Stimulated activated CD4-positive, alpha-beta T cell treated with anti-CD3 and anti-CD28 coated beads, TNF-alpha, amount 100 ng/mL, for 1 hour (primary cell): Measurements from ENCODE around the gene EFNA5.

Experiments used
- DNase-seq, 3 donors: peaks; one replicate each; pipeline ENCODE4 v3.0.0-alpha.2; 2020; ENCODE audit warnings: low read depth in 3 of 3, low spot score in 1 of 3

The EFNA5 gene

GRCh38 chr5:107646418-107646817 lies 24.3 kb downstream of the EFNA5 start:
- no peak for DNase-seq

- DNase-seq, result no peak
Measured at GRCh38 chr5:107640568-107640967, 30.2 kb downstream of the EFNA5 start.

- no peak for DNase-seq
Measured at GRCh38 chr5:107639990-107640389, 30.7 kb downstream of the EFNA5 start.

- DNase-seq, result no peak
Measured at GRCh38 chr5:107636555-107636954, 34.2 kb downstream of the EFNA5 start.

DNA sequence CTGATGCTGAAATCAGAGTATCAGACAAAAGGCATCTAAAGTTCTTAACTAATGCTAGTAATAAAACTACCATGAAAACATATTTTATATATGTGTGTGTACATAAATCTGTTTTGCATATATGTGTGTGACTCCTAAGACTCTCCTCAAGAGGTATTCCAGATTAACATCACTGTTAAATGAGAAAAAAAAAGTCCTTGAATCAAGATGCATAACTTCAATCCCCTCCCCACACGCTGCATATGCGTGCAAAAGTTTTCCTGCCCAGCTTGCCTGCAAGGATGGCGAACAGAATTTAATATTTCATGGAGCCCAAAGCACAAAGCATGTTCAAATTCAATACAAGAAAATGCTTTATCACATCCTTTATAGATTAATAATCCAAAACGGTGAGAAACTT lies 34.7 kb downstream of the EFNA5 start:
- no peak for DNase-seq

- no peak for DNase-seq
Measured at GRCh38 chr5:107634981-107635848, 35.5 kb downstream of the EFNA5 start.

GRCh38 chr5:107633171-107633901 lies 37.4 kb downstream of the EFNA5 start:
- DNase-seq, result no peak

DNA sequence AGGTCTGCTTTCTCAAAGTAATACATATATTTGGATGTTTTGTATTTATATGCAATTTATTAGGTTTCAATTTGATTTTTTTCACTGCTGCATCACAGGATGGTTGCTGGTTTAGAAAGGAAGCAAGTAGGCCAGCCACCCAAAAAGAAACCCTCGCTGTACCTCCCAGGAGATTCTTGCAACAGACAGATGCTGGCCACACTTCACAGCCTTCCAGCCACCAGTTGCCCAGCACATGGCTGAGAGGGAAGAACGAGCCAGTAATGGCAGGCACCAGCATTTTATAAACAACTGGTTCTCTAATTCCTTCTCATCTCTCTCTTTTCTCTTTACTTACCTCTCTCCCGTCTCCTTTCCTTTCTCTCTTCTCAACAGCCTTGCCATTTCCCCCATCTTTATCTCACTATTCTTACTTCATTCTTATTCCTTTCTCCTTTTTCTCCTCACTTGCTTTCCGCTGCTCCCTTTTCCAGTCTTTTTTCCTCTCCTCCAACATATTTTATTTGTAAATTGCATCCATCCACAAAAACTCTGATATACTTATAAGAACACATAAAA lies 38.9 kb downstream of the EFNA5 start:
- DNase-seq, result no peak

- DNase-seq, result no peak
Measured at GRCh38 chr5:107630184-107630583, 40.6 kb downstream of the EFNA5 start.

GRCh38 chr5:107624235-107624634 lies 46.5 kb downstream of the EFNA5 start:
- no peak for DNase-seq

DNA sequence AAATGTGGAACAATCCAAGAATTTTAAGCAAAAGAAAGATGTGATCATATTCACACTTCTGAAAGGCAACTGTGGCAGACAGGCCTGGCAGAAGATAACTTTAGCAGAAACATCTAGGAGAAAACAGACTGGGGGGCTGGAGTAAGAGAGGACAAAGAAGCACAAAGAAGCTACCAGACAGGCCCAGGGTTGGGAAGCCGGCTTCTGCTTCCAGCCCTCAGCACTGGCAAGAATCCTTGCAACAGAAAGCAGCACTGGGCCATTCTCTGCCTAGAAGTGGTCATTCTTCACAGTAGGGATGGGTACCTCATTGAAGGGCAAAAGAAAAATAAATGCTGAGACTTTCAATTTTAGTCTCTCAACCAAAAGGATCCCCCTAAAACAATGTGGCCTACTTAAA lies 49.6 kb downstream of the EFNA5 start:
- DNase-seq, result no peak

DNA sequence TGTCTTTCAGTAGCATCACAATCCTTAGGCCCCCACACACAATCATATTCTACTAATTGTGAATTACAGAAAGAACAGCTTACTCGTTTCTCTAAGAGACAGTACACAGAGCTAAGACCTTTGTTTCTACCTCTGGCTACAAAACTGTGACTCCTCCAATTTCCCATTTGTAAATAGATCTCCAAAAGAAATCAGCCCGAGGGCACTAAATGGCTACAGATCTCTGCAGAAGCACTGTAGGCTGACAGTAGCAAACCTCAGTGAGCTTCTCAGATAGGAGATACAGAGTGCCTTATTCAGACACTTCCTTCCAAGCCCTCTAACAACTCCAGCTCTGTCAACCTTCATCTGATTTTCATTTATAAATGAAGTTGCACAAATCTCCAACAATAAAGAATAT lies 51.0 kb downstream of the EFNA5 start:
- DNase-seq, result no peak

DNA sequence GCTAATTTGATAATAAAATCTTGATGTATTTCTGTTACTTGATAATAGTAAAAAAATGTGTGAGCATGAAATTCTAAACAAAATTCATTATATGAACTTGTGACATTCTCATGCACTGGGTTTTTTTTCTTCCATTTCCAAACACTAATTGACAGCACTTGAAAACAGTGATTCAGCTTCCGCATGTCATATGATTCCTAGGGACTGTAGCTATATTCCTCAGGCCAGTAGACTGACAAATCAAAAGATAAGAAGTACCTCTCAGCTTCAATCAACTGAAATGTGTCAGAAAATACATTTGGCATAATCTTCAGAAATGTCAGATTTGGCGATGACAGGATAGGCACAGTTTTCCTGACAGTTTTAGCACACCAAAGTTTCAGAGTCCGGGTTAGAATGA lies 52.5 kb downstream of the EFNA5 start:
- no peak for DNase-seq

DNA sequence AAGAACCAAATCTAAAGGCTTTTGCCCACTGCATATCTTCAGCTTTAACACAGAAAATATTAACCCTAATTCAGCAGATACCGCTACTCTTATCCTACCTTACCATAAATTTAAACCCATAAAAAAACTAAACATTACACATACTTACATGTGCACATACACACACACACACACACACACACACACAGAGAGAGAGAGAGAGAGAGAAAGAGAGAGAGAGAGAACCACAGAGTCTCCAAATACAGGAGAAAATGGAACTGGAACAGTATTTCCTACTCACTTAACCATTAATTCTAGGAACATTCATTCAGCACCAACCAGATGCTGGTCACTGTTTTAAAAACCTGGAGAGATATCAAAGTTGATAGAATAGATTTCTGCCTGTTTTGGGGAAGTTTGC lies 53.7 kb downstream of the EFNA5 start:
- DNase-seq, result no peak

GRCh38 chr5:107616213-107616612 lies 54.5 kb downstream of the EFNA5 start:
- no peak for DNase-seq

DNA sequence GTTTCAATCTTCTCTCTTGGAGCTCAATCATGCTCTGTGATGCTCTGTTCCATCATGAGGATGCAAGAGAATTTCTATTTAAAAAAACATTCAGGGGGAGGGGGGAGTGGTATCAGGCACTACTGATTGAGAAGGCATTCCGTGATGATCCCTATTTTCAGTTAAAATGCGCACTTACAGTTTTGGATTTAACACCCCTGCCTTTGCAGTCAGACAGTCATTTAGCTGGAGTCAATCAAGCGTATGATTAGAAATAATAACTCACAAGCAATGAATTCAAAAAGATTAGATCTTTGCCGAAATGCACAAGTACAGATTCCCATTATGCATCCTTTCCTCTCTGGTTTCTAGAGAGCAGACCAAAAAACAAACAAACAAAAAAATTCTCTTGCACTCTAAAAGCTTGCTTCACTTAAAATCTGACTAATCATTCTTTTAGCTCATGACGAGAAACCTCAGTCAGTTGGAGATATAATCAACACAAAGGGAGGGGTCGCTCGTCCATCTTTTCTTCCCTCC lies 55.4 kb downstream of the EFNA5 start:
- DNase-seq, result no peak

- no peak for DNase-seq
Measured at GRCh38 chr5:107612541-107612940, 58.2 kb downstream of the EFNA5 start.

GRCh38 chr5:107610798-107611197 lies 59.9 kb downstream of the EFNA5 start:
- no peak for DNase-seq

- no peak for DNase-seq
Measured at GRCh38 chr5:107607671-107608345, 62.9 kb downstream of the EFNA5 start.

DNA sequence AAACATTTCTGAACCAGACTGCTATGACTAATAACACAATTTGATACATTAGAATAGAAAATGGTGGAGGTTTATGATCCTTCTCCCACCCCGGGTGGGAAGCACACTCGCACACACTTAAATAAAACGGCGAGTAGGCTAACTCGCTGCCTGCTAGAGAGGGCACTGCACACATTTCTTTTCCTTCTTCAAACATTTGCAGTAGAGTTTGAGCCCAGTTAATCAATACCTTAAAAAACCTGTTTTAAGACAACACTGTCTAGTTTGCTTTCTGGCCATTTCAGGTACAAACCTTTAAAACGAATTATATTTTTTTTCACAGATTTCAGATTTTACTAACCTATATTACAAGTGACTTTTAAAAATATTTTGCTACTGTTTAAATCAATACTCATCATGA lies 63.5 kb downstream of the EFNA5 start:
- no peak for DNase-seq

- DNase-seq, result no peak
Measured at GRCh38 chr5:107605596-107606125, 65.1 kb downstream of the EFNA5 start.
